H7 (cell line): ENCODE results near the gene MDGA2. TPM values are rescaled to one million over a fixed set of nuclear protein-coding genes. Genes with fewer than 3 reads are reported as not detected.
"Not testable (repeated sequence)": the region's sequence is repeated elsewhere in the genome, so short reads cannot be mapped to it uniquely, and the experiment has no call there.

ENCODE experiments used
- DNase-seq: peaks from one replicate; pipeline ENCODE4 v3.0.0; 2012
- H3K27me3 ChIP-seq: 2 replicates; pipeline ENCODE4 v1.6.0; 2011; ENCODE audit warnings: mild to moderate bottlenecking, low read length; ENCODE audit not compliant: control insufficient read depth, insufficient read depth
- H3K36me3 ChIP-seq: replicated peaks from 2 replicates; pipeline ENCODE4 v1.5.1; 2011; ENCODE audit warnings: low read length; ENCODE audit not compliant: control insufficient read depth, insufficient read depth
- H3K4me3 ChIP-seq: 2 replicates; pipeline ENCODE4 v1.5.1; 2011; ENCODE audit warnings: low read depth, mild to moderate bottlenecking, control low read depth, low read length, moderate library complexity; ENCODE audit not compliant: insufficient read depth
- total RNA-seq: library from RNA; depleted of rRNA; stranded (reverse); fragments of >200 nt; shearing (Covaris generic); gene quantifications from 2 replicates; pipeline ENCODE4 v1.2.3, GENCODE V29; 2014

The MDGA2 gene
- total RNA-seq, 1 experiment from 2014 or later = 3.7 TPM

DNA sequence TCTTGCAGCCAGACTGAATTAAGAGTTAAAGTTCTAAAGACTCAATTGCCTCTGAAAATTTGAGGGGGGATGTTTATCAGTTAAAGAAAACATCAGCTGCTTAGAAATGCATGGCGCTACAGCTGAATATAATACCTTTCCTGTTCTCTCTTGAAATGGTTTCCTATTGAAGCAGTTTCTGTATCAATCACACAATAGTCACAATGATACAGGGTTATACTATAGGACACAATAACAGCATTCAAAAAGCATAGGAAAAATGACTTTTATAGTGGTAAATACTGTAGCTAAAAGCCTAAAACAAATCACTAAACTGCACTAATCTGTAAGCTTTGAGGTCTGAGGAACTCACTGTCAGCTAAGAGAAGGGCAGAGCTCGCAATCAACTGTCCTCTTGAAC, 15.2 kb downstream of the MDGA2 start:
- Histone ChIP-seq H3K4me3 (no peak overlapping the region), H3K36me3 (no peaks in the 10 kb centered on the region), H3K27me3 (no peaks in the 10 kb centered on the region)
- DNase-seq = no peak

DNA sequence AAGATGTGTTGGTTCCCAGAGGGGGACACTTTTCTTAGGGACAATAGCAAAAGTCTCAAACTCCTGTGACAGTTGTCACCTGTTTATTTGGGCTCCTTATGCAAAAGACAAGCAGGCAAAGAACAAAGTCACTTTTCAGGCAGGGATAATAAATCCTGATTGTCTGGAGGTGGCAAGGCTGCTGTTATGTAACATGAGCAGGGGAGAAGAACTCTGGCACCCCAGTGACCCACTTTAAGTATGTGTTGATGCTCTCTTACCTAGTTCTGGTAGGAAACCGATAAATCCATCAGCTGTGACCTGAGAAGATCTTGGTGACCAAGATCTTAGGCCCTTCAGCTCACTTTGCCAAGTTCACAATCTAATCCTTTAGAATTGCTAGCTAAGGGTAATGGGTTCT, 17.4 kb downstream of the MDGA2 start:
- Histone ChIP-seq H3K27me3 (no peaks in the 10 kb centered on the region), H3K4me3 (no peak overlapping the region), H3K36me3 (no peaks in the 10 kb centered on the region)
- no peak for DNase-seq

DNA sequence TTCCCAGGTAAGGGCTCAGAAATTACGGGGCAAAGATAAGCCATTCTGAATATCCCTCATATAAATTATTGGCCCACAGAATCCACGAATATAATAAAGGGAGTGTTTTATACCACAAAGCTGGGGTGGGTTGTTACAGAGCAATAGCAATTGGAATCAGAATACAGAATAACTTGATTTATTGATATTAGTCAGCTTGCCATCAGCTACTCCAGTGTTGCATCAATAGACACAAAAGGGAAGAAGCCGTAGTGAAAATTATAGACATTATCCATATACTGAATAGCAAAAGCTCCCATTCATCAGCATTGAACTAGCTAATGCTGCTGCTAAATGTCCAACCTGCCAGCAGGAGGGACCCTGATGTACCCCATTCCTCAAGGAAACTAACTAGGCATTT, 18.3 kb downstream of the MDGA2 start:
- DNase-seq = no peak
- H3K4me3 ChIP-seq = no peak overlapping the region
- H3K36me3 ChIP-seq = no peaks in the 10 kb centered on the region
- no peaks in the 10 kb centered on the region for H3K27me3 ChIP-seq

DNA sequence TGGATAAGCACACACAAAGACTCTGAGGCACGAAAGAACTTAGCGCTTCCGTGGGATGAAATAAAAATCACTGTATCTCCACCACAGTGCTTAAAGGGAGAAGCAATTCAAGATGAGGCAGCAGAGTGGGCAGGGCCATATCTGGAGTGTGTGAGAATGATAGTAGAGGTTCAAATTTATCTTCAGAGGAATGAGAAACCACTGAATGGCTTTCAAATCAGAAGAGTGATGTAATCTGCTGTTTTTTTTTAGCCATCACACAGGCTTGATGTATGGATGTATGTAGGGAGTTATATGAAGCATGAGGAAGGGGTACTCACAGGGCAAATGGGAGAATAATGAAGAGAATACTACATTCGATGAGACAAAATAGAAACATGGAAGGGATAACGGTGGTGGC, 24.1 kb downstream of the MDGA2 start:
- H3K4me3 ChIP-seq = no peak overlapping the region
- DNase-seq = no peak

DNA sequence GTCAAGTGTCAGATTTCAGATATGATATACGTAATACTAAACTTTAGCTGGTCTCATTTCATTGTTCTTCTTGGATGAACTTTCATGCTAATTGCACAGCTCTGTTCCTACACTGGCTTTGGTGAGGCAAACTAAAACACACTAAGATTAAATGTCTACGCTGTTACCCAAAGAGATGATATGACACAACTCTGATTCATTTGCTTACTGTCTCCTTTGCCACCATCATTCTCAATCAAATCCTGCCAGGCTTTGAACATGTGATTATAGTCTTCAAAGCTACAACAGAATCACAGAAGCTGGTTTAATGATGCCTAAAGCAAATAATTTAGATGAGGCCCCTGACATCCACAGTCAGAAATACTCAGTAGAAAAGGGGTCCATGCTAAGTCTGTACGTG, 37.7 kb downstream of the MDGA2 start:
- no peaks in the 10 kb centered on the region for H3K27me3 ChIP-seq
- no peak overlapping the region for H3K4me3 ChIP-seq
- no peak for DNase-seq
- no peaks in the 10 kb centered on the region for H3K36me3 ChIP-seq

More for the DNA sequence above, 24.1 kb downstream of the MDGA2 start:
- Histone ChIP-seq H3K36me3 (no peaks in the 10 kb centered on the region), H3K27me3 (no peaks in the 10 kb centered on the region)

DNA sequence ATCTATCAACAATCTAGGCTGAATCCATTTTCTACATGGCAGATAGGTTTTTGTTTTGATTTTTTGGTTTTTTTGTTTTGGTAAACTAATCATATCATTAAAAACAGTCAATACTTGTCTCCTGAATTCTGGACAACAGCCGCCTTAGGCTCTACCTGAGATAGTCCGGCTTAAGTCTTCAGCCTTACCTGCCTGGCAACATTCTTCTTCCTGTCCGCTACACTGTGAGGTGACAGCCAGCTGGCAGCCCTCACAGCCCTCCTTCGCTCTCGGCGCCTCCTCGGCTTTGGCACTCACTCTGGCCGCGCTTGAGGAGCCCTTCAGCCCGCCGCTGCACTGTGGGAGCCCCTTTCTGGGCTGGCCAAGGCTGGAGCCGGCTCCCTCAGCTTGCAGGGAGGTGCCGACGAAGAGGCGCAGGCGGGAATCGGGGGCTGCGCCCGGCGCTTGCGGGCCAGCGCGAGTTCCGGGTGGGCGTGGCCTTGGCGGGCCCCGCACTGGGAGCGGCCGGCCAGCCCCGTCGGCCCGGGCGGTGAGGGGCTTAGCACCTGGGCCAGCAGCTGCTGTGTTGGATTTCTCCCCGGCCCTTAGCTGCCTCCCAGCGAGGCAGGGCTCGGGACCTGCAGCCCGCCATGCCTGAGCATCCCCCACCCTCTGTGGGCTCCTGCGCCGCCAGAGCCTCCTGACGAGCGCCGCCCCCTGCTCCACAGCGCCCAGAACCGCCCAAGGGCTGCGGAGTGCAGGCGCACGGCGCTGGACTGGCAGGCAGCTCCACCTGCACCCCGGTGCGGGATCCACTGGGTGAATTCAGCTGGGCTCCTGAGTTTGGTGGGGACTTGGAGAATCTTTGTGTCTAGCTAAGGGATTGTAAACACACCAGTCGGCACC, 49.0 kb downstream of the MDGA2 start:
- H3K27me3 ChIP-seq = no peaks in the 10 kb centered on the region
- no peak for DNase-seq
- no peak overlapping the region for H3K4me3 ChIP-seq
- no peaks in the 10 kb centered on the region for H3K36me3 ChIP-seq

DNA sequence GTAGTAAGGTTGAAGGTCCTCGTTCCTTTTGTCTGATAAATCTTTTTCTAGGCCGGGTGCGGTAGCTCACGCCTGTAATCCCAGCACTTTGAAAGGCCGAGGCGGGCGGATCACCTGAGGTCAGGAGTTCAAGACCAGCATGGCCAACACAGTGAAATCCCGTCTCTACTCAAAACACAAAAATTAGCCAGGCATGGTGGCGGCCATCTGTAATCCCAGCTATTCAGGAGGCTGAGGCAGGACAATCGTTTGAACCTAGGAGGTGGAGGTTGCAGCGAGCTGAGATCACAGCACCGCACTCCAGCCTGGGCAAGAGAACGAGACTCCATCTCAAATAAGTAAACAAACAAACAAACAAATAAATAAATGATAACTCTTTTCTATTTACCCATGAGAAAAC, 51.3 kb downstream of the MDGA2 start:
- not testable (repeated sequence) for H3K36me3 ChIP-seq, H3K4me3 ChIP-seq, DNase-seq, H3K27me3 ChIP-seq

DNA sequence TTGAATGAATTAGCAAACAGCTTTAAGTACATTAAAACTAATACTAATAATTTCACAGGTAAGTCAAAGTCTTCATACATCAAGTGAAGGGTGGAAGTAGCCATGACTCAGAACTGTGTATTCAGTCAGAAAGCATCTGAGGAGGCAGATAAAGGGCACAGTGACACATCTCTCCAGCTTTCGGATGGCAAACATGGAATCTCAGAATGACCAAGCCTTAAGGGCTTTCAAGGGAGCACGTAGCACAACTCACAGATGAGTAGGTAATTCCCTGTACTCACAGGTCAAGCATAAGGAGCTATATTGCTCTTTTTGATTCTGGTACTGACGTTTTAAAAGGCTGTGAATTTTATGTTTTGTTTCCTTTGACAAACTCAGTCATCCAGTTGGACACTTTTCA, 56.0 kb downstream of the MDGA2 start:
- no peak for DNase-seq
- H3K36me3 ChIP-seq = no peaks in the 10 kb centered on the region

DNA sequence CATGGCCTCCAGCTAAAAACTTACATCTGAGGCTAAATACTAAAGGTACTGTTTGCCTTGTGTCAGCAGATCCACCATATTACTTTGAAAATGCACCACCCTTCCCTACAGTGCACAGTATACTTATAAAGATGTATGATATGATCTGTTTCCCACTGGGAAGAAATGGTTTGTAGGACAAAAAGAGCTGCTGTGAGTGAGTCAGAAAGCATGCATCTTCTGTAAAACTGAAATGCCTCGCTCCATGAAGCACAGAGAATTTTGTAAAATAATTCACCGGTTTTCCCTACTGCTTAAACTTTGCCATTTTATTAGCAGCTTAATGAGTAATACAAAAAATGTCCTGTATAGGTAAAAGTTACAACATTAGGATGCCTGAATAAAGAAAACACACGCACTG, 68.8 kb downstream of the MDGA2 start:
- no peaks in the 10 kb centered on the region for H3K27me3 ChIP-seq
- no peak for DNase-seq
- no peaks in the 10 kb centered on the region for H3K36me3 ChIP-seq
- H3K4me3 ChIP-seq = no peak overlapping the region

More for the DNA sequence above, 56.0 kb downstream of the MDGA2 start:
- no peaks in the 10 kb centered on the region for H3K27me3 ChIP-seq
- no peak overlapping the region for H3K4me3 ChIP-seq

DNA sequence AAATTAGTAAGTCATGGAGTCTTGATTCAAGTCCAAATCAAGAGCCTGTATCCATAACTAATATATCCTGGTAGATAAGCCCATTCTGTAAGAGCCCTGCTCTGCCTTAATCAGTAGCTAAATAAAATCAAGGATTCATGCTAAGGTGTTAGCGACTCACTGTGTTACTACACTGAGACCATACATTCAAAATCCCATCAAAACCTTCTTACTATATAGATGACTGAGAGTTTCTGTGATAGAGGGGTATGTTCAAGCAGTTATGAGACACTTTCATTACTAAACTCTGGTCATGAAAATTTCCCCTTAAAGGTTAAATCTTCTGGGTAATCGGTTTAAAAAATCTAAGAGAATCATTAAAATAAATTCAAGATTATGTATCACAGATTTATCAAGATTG, 78.5 kb downstream of the MDGA2 start:
- no peaks in the 10 kb centered on the region for H3K36me3 ChIP-seq
- H3K4me3 ChIP-seq = no peak overlapping the region
- H3K27me3 ChIP-seq = no peaks in the 10 kb centered on the region
- DNase-seq = no peak

DNA sequence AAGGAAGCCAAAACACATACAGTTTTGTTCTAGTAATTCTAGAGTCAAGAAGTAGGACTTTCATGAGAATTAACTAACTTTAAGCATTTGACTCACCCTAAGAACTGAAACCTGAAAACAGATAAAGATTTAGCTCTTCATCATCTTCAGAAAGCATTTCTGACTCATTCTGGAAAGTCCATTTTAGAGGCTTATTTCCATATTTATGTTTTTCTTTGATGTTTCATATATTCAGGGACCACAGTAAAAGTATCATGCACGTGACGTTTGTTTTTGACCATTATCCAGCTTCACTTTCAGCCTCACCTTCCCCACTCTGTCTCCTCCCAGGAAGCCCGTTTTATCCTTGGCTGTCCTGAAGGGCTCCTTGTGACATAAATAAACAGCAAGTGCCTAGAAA, 79.2 kb downstream of the MDGA2 start:
- H3K36me3 ChIP-seq = no peaks in the 10 kb centered on the region
- H3K4me3 ChIP-seq = no peak overlapping the region
- DNase-seq = no peak
- H3K27me3 ChIP-seq = no peaks in the 10 kb centered on the region

DNA sequence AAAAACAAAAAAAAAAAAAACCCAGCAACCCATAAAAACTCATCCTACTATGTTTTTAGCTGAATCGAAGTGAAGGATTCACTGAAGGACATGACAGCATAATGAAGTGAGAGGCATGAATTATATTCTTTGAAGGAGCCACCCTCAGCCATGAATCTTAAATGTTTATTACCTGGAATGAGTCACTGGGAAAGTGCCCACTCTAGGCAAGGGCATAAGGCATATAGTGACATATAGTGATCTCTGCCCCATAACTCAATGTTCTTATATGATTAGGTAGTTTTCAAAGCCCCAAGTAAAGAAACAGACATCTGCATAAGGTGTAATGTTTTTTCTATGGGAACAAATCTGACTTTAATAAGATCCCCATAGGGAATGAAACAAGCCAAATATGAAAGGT, 79.9 kb downstream of the MDGA2 start:
- no peak for DNase-seq
- H3K4me3 ChIP-seq = no peak overlapping the region
- H3K36me3 ChIP-seq = no peaks in the 10 kb centered on the region
- no peaks in the 10 kb centered on the region for H3K27me3 ChIP-seq

DNA sequence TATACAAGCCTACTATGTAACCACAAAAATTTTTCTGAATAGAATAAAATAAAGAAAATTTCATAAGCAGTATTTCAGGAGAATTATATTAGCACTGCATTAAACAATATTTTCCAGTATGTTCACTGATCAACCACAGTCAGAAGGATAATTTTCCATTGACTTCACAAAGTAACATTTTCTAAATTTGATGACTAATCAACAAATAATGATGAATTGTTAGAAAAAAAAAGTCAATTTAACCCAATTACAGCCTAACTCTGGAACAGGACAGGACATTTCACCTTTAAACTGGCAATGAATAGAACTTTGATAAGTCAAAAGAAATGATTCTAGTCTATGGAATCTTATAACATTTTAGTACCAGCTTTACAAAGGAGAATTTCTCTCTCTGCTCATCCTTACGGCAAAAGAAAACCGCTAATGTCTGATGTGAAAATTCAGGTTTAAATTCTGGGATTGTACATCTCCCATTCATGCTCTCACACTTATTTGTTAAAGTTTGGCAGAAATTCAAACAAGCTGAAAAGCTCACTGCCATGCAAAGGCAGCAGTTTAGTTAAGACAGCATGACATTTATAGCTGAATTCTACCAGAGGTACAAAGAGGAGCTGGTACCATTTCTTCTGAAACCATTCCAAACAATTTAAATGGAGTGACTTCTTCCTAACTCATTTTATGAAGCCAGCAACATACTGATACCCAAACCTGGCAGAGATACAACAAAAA, 84.5 kb downstream of the MDGA2 start:
- Histone ChIP-seq H3K36me3 (no peaks in the 10 kb centered on the region), H3K27me3 (no peaks in the 10 kb centered on the region), H3K4me3 (no peak overlapping the region)
- DNase-seq = no peak

DNA sequence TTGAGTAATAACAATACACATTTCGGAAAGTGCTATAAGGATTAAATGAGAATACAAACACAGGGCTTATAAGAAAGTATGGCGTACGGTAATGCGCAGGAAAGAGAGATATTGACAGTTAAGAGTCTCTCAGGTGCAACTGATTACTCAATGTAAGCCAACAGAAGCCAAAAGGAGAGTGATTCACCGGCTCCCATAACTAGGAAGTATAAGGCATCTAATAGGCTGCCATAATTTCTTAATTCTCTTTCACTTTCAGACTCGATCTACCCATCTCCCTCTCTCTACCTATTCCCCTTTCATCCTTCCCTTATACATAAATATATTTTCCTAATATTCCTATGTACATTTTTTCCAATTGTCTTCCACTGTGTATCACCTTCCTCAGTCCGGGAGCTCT, 90.0 kb downstream of the MDGA2 start:
- Histone ChIP-seq H3K36me3 (no peaks in the 10 kb centered on the region), H3K4me3 (no peak overlapping the region), H3K27me3 (no peaks in the 10 kb centered on the region)
- no peak for DNase-seq

DNA sequence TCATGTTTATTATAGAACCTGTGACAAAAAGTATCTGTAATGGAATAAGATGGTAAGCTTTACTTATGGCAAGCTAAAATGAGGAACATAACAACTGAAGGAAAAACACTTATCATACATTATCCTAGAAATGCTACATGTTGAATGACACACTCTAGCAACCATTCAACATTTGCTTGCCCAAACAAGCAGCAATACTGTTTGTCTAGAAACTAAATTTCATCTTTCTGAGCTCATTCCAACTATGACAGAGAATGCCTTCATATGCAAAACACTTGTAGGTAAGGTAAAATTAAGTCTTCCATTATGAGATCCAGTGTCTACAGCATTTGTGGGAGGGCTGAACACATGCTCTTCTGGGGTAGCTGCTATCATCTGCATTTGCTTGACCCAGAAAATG, 108.1 kb downstream of the MDGA2 start:
- Histone ChIP-seq H3K36me3 (no peaks in the 10 kb centered on the region), H3K4me3 (no peak overlapping the region), H3K27me3 (no peaks in the 10 kb centered on the region)
- DNase-seq = no peak
